Measurements from ENCODE around the gene AP1B1.

AP1B1 gene

DNA sequence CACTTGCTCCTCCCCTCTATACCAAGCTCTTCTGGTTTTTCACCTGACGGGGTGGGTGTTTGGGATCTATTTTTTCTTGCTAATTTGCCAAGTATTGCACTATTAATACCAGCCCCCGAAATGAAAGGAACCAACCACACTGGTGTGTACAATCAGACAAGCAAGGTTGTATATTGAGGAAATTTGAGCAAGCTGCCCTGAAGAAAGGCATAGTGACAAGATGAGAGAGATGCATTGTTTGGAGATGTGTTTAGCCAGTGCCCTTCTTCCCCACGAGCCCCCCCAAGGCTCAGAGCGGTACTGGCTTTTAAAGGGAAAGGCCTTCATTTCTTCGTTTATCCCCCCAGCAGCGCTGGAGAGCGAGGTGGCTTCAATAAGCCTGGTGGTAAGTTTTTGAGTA is 97.2 kb downstream of the AP1B1 start:
- no peak for DNase-seq

DNA sequence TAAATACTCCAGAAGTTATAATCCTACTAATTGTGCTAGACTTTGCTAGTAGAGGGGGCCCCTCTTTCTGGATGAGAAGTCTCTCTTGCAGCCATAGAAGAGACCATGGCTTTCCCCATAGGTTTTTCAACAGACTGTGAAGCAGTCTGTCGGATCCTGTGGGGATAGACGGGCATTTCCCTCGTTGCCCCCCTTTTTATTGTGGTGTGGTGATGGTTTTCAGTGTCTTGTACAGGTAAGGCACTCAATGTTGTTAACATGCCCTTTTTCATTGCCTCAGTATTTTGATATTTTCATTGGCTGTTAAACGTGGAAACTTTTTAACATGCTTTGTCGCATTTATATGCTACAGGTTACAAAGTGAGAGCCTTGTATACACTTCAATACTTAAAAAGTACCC is 98.3 kb downstream of the AP1B1 start:
- DNase-seq, result no peak

DNA sequence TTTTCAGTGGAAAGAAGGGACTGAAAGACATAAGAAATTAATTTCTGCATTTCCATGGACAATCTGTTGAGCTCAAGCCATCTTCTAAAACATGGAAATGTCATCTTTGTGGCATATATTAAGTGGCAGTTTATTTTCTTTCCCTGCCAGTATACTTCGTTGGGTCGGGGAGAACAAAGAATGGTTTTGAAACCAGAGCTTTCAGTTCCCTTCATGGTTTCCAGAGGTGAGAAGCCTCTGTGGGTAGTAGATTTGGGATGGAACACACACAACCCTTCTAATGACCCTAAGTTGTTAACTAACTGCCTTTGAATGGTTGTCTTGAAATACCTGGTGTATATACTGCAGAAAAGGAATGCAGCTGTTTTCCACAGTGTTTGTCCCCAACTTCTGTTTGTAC is 99.5 kb downstream of the AP1B1 start:
- DNase-seq, result no peak

DNA sequence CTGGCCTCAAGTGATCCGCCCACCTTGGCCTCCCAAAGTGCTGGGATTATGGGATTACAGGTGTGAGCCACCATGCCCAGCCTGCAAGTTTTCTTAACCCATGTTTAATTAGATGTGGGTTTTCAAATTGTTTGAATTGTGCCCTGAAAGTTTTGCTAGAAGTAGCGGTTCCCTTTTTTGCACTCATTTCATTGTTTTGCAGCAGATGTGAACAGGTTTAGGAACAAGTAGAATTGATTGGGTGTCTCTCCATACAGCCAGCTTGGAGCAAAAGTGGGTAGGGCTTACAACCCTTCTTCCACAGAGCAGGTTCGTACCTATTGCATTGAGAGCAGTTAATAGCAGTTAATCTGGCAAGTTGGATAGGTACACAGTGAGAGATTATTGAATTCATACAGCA is 104.2 kb downstream of the AP1B1 start:
- no peak for DNase-seq

DNA sequence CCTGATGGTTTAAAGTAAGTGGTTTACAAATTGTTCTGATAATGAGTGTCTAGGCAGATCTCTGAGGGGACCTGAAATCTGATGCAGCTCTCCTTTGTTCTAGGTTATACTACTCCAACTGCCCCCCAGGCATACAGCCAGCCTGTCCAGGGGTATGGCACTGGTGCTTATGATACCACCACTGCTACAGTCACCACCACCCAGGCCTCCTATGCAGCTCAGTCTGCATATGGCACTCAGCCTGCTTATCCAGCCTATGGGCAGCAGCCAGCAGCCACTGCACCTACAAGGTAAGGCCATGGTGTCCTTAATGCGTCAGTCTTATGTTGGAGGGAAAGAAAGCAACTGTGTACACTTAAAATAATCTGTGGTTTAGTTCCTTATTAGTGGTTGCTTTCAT is 110.4 kb downstream of the AP1B1 start:
- no peak for DNase-seq
